ENCODE results near the gene ACSF3. TPM values are rescaled to one million over a fixed set of nuclear protein-coding genes. Genes with fewer than 3 reads are reported as not detected.

The ACSF3 gene
- total RNA-seq, 6 experiments from 2014 or later: 18.4 to 24.2 (median 21.2) TPM

- no peak for TF ChIP-seq CTCF (IDR thresholded peaks at IDR 0.05)
- Mint-ChIP-seq H3K27me3 (ENCODE audit: insufficient read depth) (peaks cover 6% of the 10 kb centered on the region), H3K4me1 (ENCODE audit: low read depth) (peaks cover 16% of the 10 kb centered on the region), H3K4me3 (no peak overlapping the region), H3K27ac (no peak overlapping the region), H3K9me3 (peaks cover 9% of the 10 kb centered on the region), H3K36me3 (ENCODE audit: low read depth) (peaks cover 23% of the 10 kb centered on the region)
- no peak for DNase-seq
These were observed 60.9 kb downstream of the ACSF3 start for GRCh38 chr16:89154390-89155183.

GRCh38 chr16:89155184-89155679 lies 61.6 kb downstream of the ACSF3 start:
- Mint-ChIP-seq H3K27me3 (ENCODE audit: insufficient read depth) (peaks cover 8% of the 10 kb centered on the region), H3K4me1 (ENCODE audit: low read depth) (peaks cover 16% of the 10 kb centered on the region), H3K9me3 (peaks cover 9% of the 10 kb centered on the region), H3K36me3 (ENCODE audit: low read depth) (peaks cover 17% of the 10 kb centered on the region), H3K4me3 (no peak overlapping the region; the same call in 1 of the 2 replicates), H3K27ac (peak overlapping the region; percentile 75; the same call in 1 of the 2 replicates)
- no peak for TF ChIP-seq CTCF (IDR thresholded peaks at IDR 0.05)
- DNase-seq: peak; percentile 78

- no peak for DNase-seq
- Mint-ChIP-seq H3K27ac (peak overlapping the region; percentile 75; the same call in 1 of the 2 replicates), H3K36me3 (ENCODE audit: low read depth) (peaks cover 10% of the 10 kb centered on the region), H3K9me3 (peaks cover 9% of the 10 kb centered on the region), H3K4me3 (no peak overlapping the region; the same call in 1 of the 2 replicates), H3K27me3 (ENCODE audit: insufficient read depth) (peaks cover 8% of the 10 kb centered on the region), H3K4me1 (ENCODE audit: low read depth) (peaks cover 16% of the 10 kb centered on the region)
- TF ChIP-seq CTCF (IDR thresholded peaks at IDR 0.05): no peak
These were observed 62.4 kb downstream of the ACSF3 start for GRCh38 chr16:89155851-89156739.

GRCh38 chr16:89156740-89157645 lies 63.3 kb downstream of the ACSF3 start:
- H3K36me3 Mint-ChIP-seq (ENCODE audit: low read depth): peaks cover 1% of the 10 kb centered on the region; the same call in 1 of the 2 replicates
- no peak overlapping the region for H3K4me3 Mint-ChIP-seq
- H3K4me1 Mint-ChIP-seq (ENCODE audit: low read depth): peaks cover 16% of the 10 kb centered on the region
- peaks cover 10% of the 10 kb centered on the region for H3K27me3 Mint-ChIP-seq (ENCODE audit: insufficient read depth)
- H3K27ac Mint-ChIP-seq: no peak overlapping the region
- no peak for TF ChIP-seq CTCF (IDR thresholded peaks at IDR 0.05)
- H3K9me3 Mint-ChIP-seq: peaks cover 9% of the 10 kb centered on the region
- no peak for DNase-seq

- H3K27me3 Mint-ChIP-seq (ENCODE audit: insufficient read depth): peaks cover 10% of the 10 kb centered on the region
- no peak for TF ChIP-seq CTCF (IDR thresholded peaks at IDR 0.05)
- DNase-seq: no peak
- no peaks in the 10 kb centered on the region for H3K36me3 Mint-ChIP-seq (ENCODE audit: low read depth)
- H3K27ac Mint-ChIP-seq: no peak overlapping the region
- no peak overlapping the region for H3K4me3 Mint-ChIP-seq
- peaks cover 16% of the 10 kb centered on the region for H3K4me1 Mint-ChIP-seq (ENCODE audit: low read depth)
- peaks cover 9% of the 10 kb centered on the region for H3K9me3 Mint-ChIP-seq
These were observed 64.1 kb downstream of the ACSF3 start for GRCh38 chr16:89157778-89158177.

Data from HFFc6 (cell line).